GM19023 (cell line): ENCODE measurements around the gene FOS.
A peak's percentile ranks its signal among the peaks of the same experiment; 100 is the strongest.

Experiments used
- ATAC-seq: cut with Tn5 transposase; IDR thresholded peaks from one replicate; pipeline ENCODE4 v1.9.1; 2021; ENCODE audit warnings: mild to moderate bottlenecking, moderate library complexity; ENCODE audit not compliant: unreplicated experiment

The FOS gene

GRCh38 chr14:75249958-75250336 lies 28.7 kb upstream of the FOS start:
- no peak for ATAC-seq

GRCh38 chr14:75250800-75251199 lies 27.8 kb upstream of the FOS start:
- no peak for ATAC-seq

GRCh38 chr14:75252254-75252837 lies 26.3 kb upstream of the FOS start:
- no peak for ATAC-seq

GRCh38 chr14:75254381-75254822 lies 24.2 kb upstream of the FOS start:
- ATAC-seq = no peak

- no peak for ATAC-seq
Observed at GRCh38 chr14:75254901-75255584, 23.6 kb upstream of the FOS start.

GRCh38 chr14:75258079-75258802 lies 20.4 kb upstream of the FOS start:
- ATAC-seq = peak; percentile 24

GRCh38 chr14:75258803-75259509 lies 19.7 kb upstream of the FOS start:
- ATAC-seq = peak; percentile 97

GRCh38 chr14:75259510-75259855 lies 19.1 kb upstream of the FOS start:
- ATAC-seq = no peak

- ATAC-seq = no peak
Observed at GRCh38 chr14:75260025-75260763, 18.4 kb upstream of the FOS start.

- ATAC-seq = no peak
Observed at GRCh38 chr14:75261820-75262219, 16.8 kb upstream of the FOS start.

GRCh38 chr14:75262641-75263040 lies 16.0 kb upstream of the FOS start:
- no peak for ATAC-seq

GRCh38 chr14:75264036-75264435 lies 14.6 kb upstream of the FOS start:
- no peak for ATAC-seq

GRCh38 chr14:75267141-75267721 lies 11.4 kb upstream of the FOS start:
- ATAC-seq = no peak

GRCh38 chr14:75268633-75269550 lies 9.7 kb upstream of the FOS start:
- no peak for ATAC-seq

GRCh38 chr14:75271514-75271913 lies 7.1 kb upstream of the FOS start:
- no peak for ATAC-seq

- no peak for ATAC-seq
Observed at GRCh38 chr14:75273272-75274049, 5.2 kb upstream of the FOS start.

- ATAC-seq = no peak
Observed at GRCh38 chr14:75274050-75274898, 4.4 kb upstream of the FOS start.
